Osteoblast (primary cell): ENCODE measurements around the gene PGLYRP1. TPM values are rescaled to one million over a fixed set of nuclear protein-coding genes. Genes with fewer than 3 reads are reported as not detected.

Experiments used
- DNase-seq: peaks from one replicate; pipeline ENCODE4 v3.0.0; 2011; ENCODE audit warnings: low spot score, mixed read lengths; ENCODE audit not compliant: insufficient read length; ENCODE audit errors: missing footprints
- H2AFZ ChIP-seq: 2 replicates; pipeline ENCODE4 v1.6.0; 2011; ENCODE audit warnings: mild to moderate bottlenecking, low read length
- H3K27ac ChIP-seq: 2 replicates; pipeline ENCODE4 v1.5.1; 2011; ENCODE audit warnings: mild to moderate bottlenecking, low read depth, low read length, moderate library complexity
- H3K27me3 ChIP-seq: 2 replicates; pipeline ENCODE4 v1.6.0; 2012; ENCODE audit warnings: mild to moderate bottlenecking, control low read depth, inconsistent platforms, low read length, moderate library complexity; ENCODE audit not compliant: insufficient read depth
- H3K36me3 ChIP-seq: 2 replicates; pipeline ENCODE4 v1.5.1; 2011; ENCODE audit warnings: mild to moderate bottlenecking, low read length, control low read depth, moderate library complexity; ENCODE audit not compliant: insufficient read depth
- H3K4me1 ChIP-seq: 2 replicates; pipeline ENCODE4 v1.5.1; 2011; ENCODE audit warnings: mild to moderate bottlenecking, low read length, control low read depth, moderate library complexity; ENCODE audit not compliant: insufficient read depth
- H3K4me2 ChIP-seq: 2 replicates; pipeline ENCODE4 v1.6.0; 2011; ENCODE audit warnings: mild to moderate bottlenecking, low read length; ENCODE audit not compliant: insufficient read depth
- H3K4me3 ChIP-seq: fragments of 200-600 bp; sonication (generic); 3 replicates; pipeline ENCODE4 v1.5.1; 2012; ENCODE audit warnings: mild to moderate bottlenecking, low read length, inconsistent platforms; ENCODE audit not compliant: insufficient read depth
- H3K79me2 ChIP-seq: 2 replicates; pipeline ENCODE4 v1.6.0; 2012; ENCODE audit warnings: mild to moderate bottlenecking, low read length, control low read depth, inconsistent platforms; ENCODE audit not compliant: insufficient read depth
- H3K9me3 ChIP-seq: 2 replicates; pipeline ENCODE4 v1.5.1; 2011; ENCODE audit warnings: low read depth, low read length, control low read depth
- H4K20me1 ChIP-seq: 2 replicates; pipeline ENCODE4 v1.6.0; 2012; ENCODE audit warnings: mild to moderate bottlenecking, low read length, control low read depth; ENCODE audit not compliant: insufficient read depth
- total RNA-seq: library from RNA; depleted of rRNA; stranded (reverse); fragments of >200 nt; gene quantifications from 2 replicates; pipeline ENCODE4 v1.2.3, GENCODE V29; 2012
- TF ChIP-seq, protein P1 (sequence below): IDR thresholded peaks from 2 replicates; pipeline ENCODE4 v1.5.1; 2011; ENCODE audit warnings: mild to moderate bottlenecking, low read depth, low read length, moderate library complexity; ENCODE audit errors: extremely low read depth

Gene PGLYRP1
- total RNA-seq, 1 donor = not detected

DNA sequence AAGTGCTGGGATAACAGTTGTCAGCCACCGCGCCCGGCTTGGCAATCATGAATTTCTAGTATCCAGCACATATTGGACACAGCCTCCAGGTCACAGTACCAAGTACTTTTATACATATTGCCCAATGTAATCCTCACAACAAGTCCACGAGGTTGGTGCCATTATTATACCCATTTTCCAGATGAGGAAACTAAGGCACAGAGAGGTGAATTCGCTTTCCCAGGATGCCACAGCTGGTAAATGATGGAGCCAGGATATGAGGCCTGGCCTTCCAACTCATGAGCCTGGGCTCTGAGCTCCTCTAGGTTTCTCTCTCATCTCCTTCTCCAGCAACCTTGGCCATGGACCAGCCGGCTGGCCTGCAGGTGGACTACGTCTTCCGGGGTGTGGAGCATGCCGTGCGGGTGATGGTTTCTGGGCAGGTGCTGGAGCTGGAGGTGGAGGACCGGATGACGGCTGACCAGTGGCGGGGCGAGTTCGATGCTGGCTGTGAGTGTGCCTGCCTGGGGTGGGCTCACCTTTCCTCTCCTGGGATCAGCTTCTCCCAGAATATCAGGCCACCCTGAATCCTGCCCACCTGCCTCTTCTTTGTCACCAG is 20.1 kb downstream of the PGLYRP1 start:
- H3K9me3 ChIP-seq = no peaks in the 10 kb centered on the region
- no peak overlapping the region for H3K4me2 ChIP-seq
- peaks cover 4% of the 10 kb centered on the region for H3K79me2 ChIP-seq

DNA sequence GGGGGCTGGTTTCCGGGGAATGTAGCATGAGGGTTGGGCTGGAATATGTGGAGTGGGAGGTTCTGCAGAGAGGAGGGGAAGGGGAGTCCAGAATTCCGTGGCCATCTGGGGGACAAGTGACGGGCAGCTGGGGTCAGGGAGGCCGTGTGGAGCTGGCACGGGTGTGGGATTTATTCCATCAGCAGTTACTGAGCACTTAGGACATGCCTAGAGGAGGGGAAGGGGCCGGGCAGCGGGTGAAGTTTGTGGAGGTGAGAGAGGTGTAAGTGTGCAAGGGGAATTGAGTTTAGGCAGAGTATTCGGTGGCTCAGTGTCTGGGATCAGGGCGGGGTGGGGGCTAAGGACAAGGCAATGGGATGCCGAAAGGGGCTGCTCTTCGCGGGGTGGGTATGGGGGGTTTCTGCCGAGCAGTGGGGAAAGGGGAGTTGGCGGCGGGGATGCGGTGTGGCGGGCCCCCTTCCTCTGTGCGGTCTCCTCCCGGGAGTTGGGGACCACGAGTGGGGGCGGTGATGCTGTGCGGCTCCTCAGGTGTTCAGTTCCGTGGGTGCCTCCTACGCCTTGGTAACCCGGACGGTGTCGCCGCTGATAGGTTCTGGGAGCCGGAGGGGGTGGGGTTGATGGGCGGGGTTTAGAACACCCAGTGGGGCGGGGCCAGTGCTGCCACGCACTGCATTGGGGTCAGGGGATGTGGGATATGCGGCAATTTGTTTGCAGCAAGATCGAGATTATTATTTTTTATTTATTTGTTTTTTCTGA is 22.2 kb downstream of the PGLYRP1 start:
- no peak overlapping the region for H2AFZ ChIP-seq

More for the DNA sequence above, 20.1 kb downstream of the PGLYRP1 start:
- peaks cover 13% of the 10 kb centered on the region for H4K20me1 ChIP-seq
- no peak overlapping the region for H2AFZ ChIP-seq
- peaks cover 10% of the 10 kb centered on the region for H3K4me1 ChIP-seq
- TF ChIP-seq, protein P1, sequence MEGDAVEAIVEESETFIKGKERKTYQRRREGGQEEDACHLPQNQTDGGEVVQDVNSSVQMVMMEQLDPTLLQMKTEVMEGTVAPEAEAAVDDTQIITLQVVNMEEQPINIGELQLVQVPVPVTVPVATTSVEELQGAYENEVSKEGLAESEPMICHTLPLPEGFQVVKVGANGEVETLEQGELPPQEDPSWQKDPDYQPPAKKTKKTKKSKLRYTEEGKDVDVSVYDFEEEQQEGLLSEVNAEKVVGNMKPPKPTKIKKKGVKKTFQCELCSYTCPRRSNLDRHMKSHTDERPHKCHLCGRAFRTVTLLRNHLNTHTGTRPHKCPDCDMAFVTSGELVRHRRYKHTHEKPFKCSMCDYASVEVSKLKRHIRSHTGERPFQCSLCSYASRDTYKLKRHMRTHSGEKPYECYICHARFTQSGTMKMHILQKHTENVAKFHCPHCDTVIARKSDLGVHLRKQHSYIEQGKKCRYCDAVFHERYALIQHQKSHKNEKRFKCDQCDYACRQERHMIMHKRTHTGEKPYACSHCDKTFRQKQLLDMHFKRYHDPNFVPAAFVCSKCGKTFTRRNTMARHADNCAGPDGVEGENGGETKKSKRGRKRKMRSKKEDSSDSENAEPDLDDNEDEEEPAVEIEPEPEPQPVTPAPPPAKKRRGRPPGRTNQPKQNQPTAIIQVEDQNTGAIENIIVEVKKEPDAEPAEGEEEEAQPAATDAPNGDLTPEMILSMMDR = no peak
- peaks cover 8% of the 10 kb centered on the region for H3K36me3 ChIP-seq
- no peaks in the 10 kb centered on the region for H3K27me3 ChIP-seq
- no peak for DNase-seq
- no peak overlapping the region for H3K4me3 ChIP-seq
- H3K27ac ChIP-seq = no peak overlapping the region

DNA sequence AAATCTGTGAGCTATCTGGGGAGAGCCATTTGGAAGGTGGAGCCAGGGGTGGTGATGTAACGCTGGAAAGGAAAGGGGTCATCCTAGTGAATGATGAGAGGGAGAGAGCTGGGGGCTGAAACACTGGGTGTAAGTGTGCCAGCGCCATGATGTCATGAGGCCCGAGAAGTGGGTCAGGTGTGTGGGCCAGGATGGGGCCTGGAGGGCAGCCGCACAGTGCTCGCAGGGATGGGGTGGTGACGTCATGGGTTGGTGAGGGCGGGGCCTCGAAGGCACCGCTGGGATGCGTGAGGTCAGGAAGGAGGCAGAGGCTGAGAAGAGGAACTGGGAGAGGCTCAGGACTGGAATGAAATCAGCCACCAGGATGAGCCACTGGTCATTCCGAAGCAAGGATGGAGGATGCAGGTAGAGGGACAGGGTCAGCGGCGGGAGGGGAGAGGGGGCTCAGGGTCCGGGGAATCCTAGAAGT is 23.2 kb downstream of the PGLYRP1 start:
- DNase-seq = no peak
- Histone ChIP-seq H3K27ac (no peak overlapping the region), H3K4me3 (no peak overlapping the region), H3K27me3 (no peaks in the 10 kb centered on the region), H3K36me3 (peaks cover 4% of the 10 kb centered on the region), H4K20me1 (peaks cover 18% of the 10 kb centered on the region), H3K4me2 (peak overlapping the region; percentile 43), H2AFZ (no peak overlapping the region), H3K79me2 (peaks cover 19% of the 10 kb centered on the region), H3K4me1 (peaks cover 19% of the 10 kb centered on the region), H3K9me3 (no peaks in the 10 kb centered on the region)
- TF ChIP-seq, protein P1 = no peak

More for the DNA sequence above, 22.2 kb downstream of the PGLYRP1 start:
- Histone ChIP-seq H3K36me3 (peaks cover 4% of the 10 kb centered on the region), H3K27me3 (no peaks in the 10 kb centered on the region), H3K9me3 (no peaks in the 10 kb centered on the region), H3K4me1 (peaks cover 16% of the 10 kb centered on the region), H3K79me2 (peaks cover 16% of the 10 kb centered on the region), H3K4me2 (peak overlapping the region; percentile 48), H4K20me1 (peaks cover 18% of the 10 kb centered on the region), H3K27ac (no peak overlapping the region), H3K4me3 (no peak overlapping the region)
- no peak for DNase-seq
- TF ChIP-seq, protein P1 = no peak

DNA sequence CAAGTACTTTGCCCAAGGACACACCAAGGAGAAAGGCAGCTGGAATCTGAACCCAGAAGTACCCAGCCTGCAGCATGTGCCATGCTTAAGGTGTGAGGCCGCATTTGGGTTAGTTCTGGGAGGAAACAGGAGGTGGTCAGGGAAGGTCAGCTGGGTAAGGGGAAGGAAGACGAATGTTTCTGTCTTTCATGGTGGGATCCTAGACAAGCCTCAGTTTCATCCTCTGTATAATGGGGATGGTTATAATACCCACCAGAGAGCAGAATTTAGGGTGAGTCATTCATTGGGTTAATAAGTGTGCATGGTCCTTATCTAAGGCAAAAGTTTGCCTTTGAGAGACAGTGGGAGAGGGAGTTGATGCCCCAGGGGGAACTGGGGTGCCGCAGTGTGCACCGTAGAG is 24.0 kb downstream of the PGLYRP1 start:
- peaks cover 4% of the 10 kb centered on the region for H3K36me3 ChIP-seq
- no peaks in the 10 kb centered on the region for H3K9me3 ChIP-seq
- no peak overlapping the region for H2AFZ ChIP-seq
- H3K27me3 ChIP-seq = no peaks in the 10 kb centered on the region
- peaks cover 18% of the 10 kb centered on the region for H4K20me1 ChIP-seq
- no peak overlapping the region for H3K4me3 ChIP-seq
- TF ChIP-seq, protein P1 = no peak
- peaks cover 19% of the 10 kb centered on the region for H3K79me2 ChIP-seq
- no peak overlapping the region for H3K4me2 ChIP-seq
- H3K27ac ChIP-seq = no peak overlapping the region
- no peak for DNase-seq
- H3K4me1 ChIP-seq = peaks cover 24% of the 10 kb centered on the region
